Measurements from ENCODE around the gene SIPA1L3. TPM values are rescaled to one million over a fixed set of nuclear protein-coding genes. Genes with fewer than 3 reads are reported as not detected.
"Not testable (repeated sequence)": the region's sequence is repeated elsewhere in the genome, so short reads cannot be mapped to it uniquely, and the experiment has no call there.

Gene SIPA1L3
- total RNA-seq (61.7 TPM), polyA plus RNA-seq (ENCODE audit: insufficient read depth, low read depth, low replicate concordance) (5.8 TPM)
- long read RNA-seq, donor 1, partial matches to known transcripts = 0 of 2 reads
- long read RNA-seq, donor 1, other reads (novel, unspliced or antisense) = 0 of 2 reads
- long read RNA-seq, donor 2, partial matches to known transcripts = 0 of 2 reads
- long read RNA-seq, donor 2, other reads (novel, unspliced or antisense) = 0 of 2 reads
- long read RNA-seq, donor 3, partial matches to known transcripts = 0 of 5 reads
- long read RNA-seq, donor 3, other reads (novel, unspliced or antisense) = 0 of 5 reads
- long read RNA-seq, donor 4, partial matches to known transcripts = 0 of 2 reads
- long read RNA-seq, donor 4, other reads (novel, unspliced or antisense) = 0 of 2 reads
- long read RNA-seq, donor 5 = 0 reads
- long read RNA-seq, donor 6 = 0 reads
- long read RNA-seq, donor 7, partial matches to known transcripts = 7 of 35 reads
- long read RNA-seq, donor 7, other reads (novel, unspliced or antisense) = 28 of 35 reads
- long read RNA-seq, donor 8, partial matches to known transcripts = 0 of 1 reads
- long read RNA-seq, donor 8, other reads (novel, unspliced or antisense) = 0 of 1 reads
- long read RNA-seq, donor 9, partial matches to known transcripts = 0 of 1 reads
- long read RNA-seq, donor 9, other reads (novel, unspliced or antisense) = 0 of 1 reads
- long read RNA-seq, donor 10, partial matches to known transcripts = 0 of 1 reads
- long read RNA-seq, donor 10, other reads (novel, unspliced or antisense) = 0 of 1 reads

- Histone ChIP-seq H3K4me3 (ENCODE audit: low read length in 3 of 3) (peak within 1 kb of the TSS; percentile 61 to 96 (median 85)), H3K27me3 (ENCODE audit: control insufficient read depth, insufficient read depth, low read length) (no peaks in the 10 kb centered on the region), H3K4me1 (ENCODE audit: control insufficient read depth in 2 of 3, insufficient read depth in 2 of 3, low read depth in 1 of 3, low read length in 3 of 3) (peaks cover 3 to 11% (median 8%) of the 10 kb centered on the region in 3 donors), H3K9ac (ENCODE audit: low read length in 3 of 3) (peak within 1 kb of the TSS; percentile 67 to 92 (median 76)), H3K36me3 (ENCODE audit: control insufficient read depth in 2 of 3, insufficient read depth in 3 of 3, low read length in 3 of 3) (no peaks in the 10 kb centered on the region), H3K9me3 (ENCODE audit: control insufficient read depth in 2 of 3, insufficient read depth in 1 of 3, low read length in 3 of 3) (no peaks in the 10 kb centered on the region), H3K27ac (ENCODE audit: low read depth in 2 of 2, low read length in 2 of 2) (peak within 1 kb of the TSS in 1 of 2 donors; percentile 60)
- DNase-seq = peak; percentile 97 to 99 (median 98)
- no peak for FAIRE-seq
- intact Hi-C loops (cut with DNase I) = no loop called here
- no peak for TF ChIP-seq CTCF (IDR thresholded peaks at IDR 0.05; ENCODE audit: borderline replicate concordance, extremely low read depth, insufficient read depth)
Observed at GRCh38 chr19:37906869-37907734, at the start of gene SIPA1L3. Gene SIPA1L3 (plus strand): TSS chr19:37907208. CDS start chr19:38081566, 174,358 bp downstream.

GRCh38 chr19:37864501-37864900 is 42.5 kb upstream of the SIPA1L3 start:
- Histone ChIP-seq H3K27me3 (ENCODE audit: control insufficient read depth, insufficient read depth, low read length) (no peaks in the 10 kb centered on the region), H3K36me3 (ENCODE audit: control insufficient read depth in 2 of 3, insufficient read depth in 3 of 3, low read length in 3 of 3) (no peaks in the 10 kb centered on the region), H3K27ac (ENCODE audit: low read depth in 2 of 2, low read length in 2 of 2) (no peak overlapping the region), H3K9me3 (ENCODE audit: control insufficient read depth in 2 of 3, insufficient read depth in 1 of 3, low read length in 3 of 3) (no peaks in the 10 kb centered on the region), H3K4me1 (ENCODE audit: control insufficient read depth in 2 of 3, insufficient read depth in 2 of 3, low read depth in 1 of 3, low read length in 3 of 3) (no peaks in the 10 kb centered on the region), H3K9ac (ENCODE audit: low read length in 3 of 3) (no peak overlapping the region), H3K4me3 (ENCODE audit: low read length in 3 of 3) (no peak overlapping the region)
- intact Hi-C loops (cut with DNase I) = no loop called here
- FAIRE-seq = no peak
- no peak for DNase-seq
- no peak for TF ChIP-seq CTCF (IDR thresholded peaks at IDR 0.05; ENCODE audit: borderline replicate concordance, extremely low read depth, insufficient read depth)

GRCh38 chr19:37865930-37866329 is 41.1 kb upstream of the SIPA1L3 start:
- H3K9me3 ChIP-seq (ENCODE audit: control insufficient read depth in 2 of 3, insufficient read depth in 1 of 3, low read length in 3 of 3); H3K4me1 ChIP-seq (ENCODE audit: control insufficient read depth in 2 of 3, insufficient read depth in 2 of 3, low read depth in 1 of 3, low read length in 3 of 3); H3K4me3 ChIP-seq (ENCODE audit: low read length in 3 of 3); intact Hi-C loops (cut with DNase I); DNase-seq; H3K9ac ChIP-seq (ENCODE audit: low read length in 3 of 3); H3K27ac ChIP-seq (ENCODE audit: low read depth in 2 of 2, low read length in 2 of 2); H3K36me3 ChIP-seq (ENCODE audit: control insufficient read depth in 2 of 3, insufficient read depth in 3 of 3, low read length in 3 of 3); H3K27me3 ChIP-seq (ENCODE audit: control insufficient read depth, insufficient read depth, low read length); FAIRE-seq: not testable (repeated sequence)
